ENCODE results near the gene ARHGAP42. TPM values are rescaled to one million over a fixed set of nuclear protein-coding genes. Genes with fewer than 3 reads are reported as not detected.

The ARHGAP42 gene
- total RNA-seq, 2 experiments from 2014 or later, result 0.50 to 0.92 TPM

GRCh38 chr11:100776212-100776896 is 89.3 kb downstream of the ARHGAP42 start:
- POLR2A ChIA-PET, result interaction anchor here (0.7 kb wide), 1 partner anchor 207 kb away, joined by 3 read pairs; no protein-coding TSS in a partner anchor
- no peaks in the 10 kb centered on the region for H3K27me3 Mint-ChIP-seq (ENCODE audit: low read depth)
- H3K4me1 Mint-ChIP-seq (ENCODE audit: low read depth), result no peaks in the 10 kb centered on the region
- ATAC-seq (no peak), DNase-seq (no peak)
- H3K4me3 Mint-ChIP-seq, result no peak overlapping the region
- CTCF ChIA-PET, result no interaction called here
- no peak overlapping the region for H3K27ac Mint-ChIP-seq
- H3K9me3 Mint-ChIP-seq (ENCODE audit: insufficient read depth), result no peaks in the 10 kb centered on the region
- H3K36me3 Mint-ChIP-seq (ENCODE audit: low read depth), result no peaks in the 10 kb centered on the region

- ATAC-seq, result no peak
- H3K4me3 Mint-ChIP-seq, result no peak overlapping the region
- H3K4me1 Mint-ChIP-seq (ENCODE audit: low read depth), result no peaks in the 10 kb centered on the region
- no peaks in the 10 kb centered on the region for H3K36me3 Mint-ChIP-seq (ENCODE audit: low read depth)
- H3K9me3 Mint-ChIP-seq (ENCODE audit: insufficient read depth), result no peaks in the 10 kb centered on the region
- no peaks in the 10 kb centered on the region for H3K27me3 Mint-ChIP-seq (ENCODE audit: low read depth)
- ChIA-PET POLR2A (interaction anchor here (0.7 kb wide), 1 partner anchor 208 kb away, joined by 3 read pairs; no protein-coding TSS in a partner anchor), CTCF (no interaction called here)
- no peak overlapping the region for H3K27ac Mint-ChIP-seq
- no peak for DNase-seq
These were observed 90.0 kb downstream of the ARHGAP42 start for GRCh38 chr11:100777103-100777502.

GRCh38 chr11:100777736-100778135 is 90.6 kb downstream of the ARHGAP42 start:
- H3K36me3 Mint-ChIP-seq (ENCODE audit: low read depth), result no peaks in the 10 kb centered on the region
- POLR2A ChIA-PET, result no interaction called here
- no peak overlapping the region for H3K4me3 Mint-ChIP-seq
- no peaks in the 10 kb centered on the region for H3K27me3 Mint-ChIP-seq (ENCODE audit: low read depth)
- DNase-seq (no peak), ATAC-seq (no peak)
- H3K4me1 Mint-ChIP-seq (ENCODE audit: low read depth), result no peaks in the 10 kb centered on the region
- CTCF ChIA-PET, result no interaction called here
- no peaks in the 10 kb centered on the region for H3K9me3 Mint-ChIP-seq (ENCODE audit: insufficient read depth)
- no peak overlapping the region for H3K27ac Mint-ChIP-seq

- no peak overlapping the region for H3K4me3 Mint-ChIP-seq
- H3K36me3 Mint-ChIP-seq (ENCODE audit: low read depth), result no peaks in the 10 kb centered on the region
- H3K4me1 Mint-ChIP-seq (ENCODE audit: low read depth), result no peaks in the 10 kb centered on the region
- no peaks in the 10 kb centered on the region for H3K27me3 Mint-ChIP-seq (ENCODE audit: low read depth)
- no peak for DNase-seq
- POLR2A ChIA-PET, result no interaction called here
- H3K27ac Mint-ChIP-seq, result no peak overlapping the region
- CTCF ChIA-PET, result no interaction called here
- H3K9me3 Mint-ChIP-seq (ENCODE audit: insufficient read depth), result no peaks in the 10 kb centered on the region
- ATAC-seq, result no peak
These were observed 91.2 kb downstream of the ARHGAP42 start for GRCh38 chr11:100778166-100778785.

GRCh38 chr11:100780470-100780869 is 93.4 kb downstream of the ARHGAP42 start:
- no peak overlapping the region for H3K27ac Mint-ChIP-seq
- ATAC-seq, result no peak
- CTCF ChIA-PET, result no interaction called here

GRCh38 chr11:100785148-100785983 is 98.3 kb downstream of the ARHGAP42 start:
- ChIA-PET CTCF (no interaction called here), POLR2A (no interaction called here)
- Mint-ChIP-seq H3K9me3 (ENCODE audit: insufficient read depth) (no peaks in the 10 kb centered on the region), H3K4me1 (ENCODE audit: low read depth) (no peaks in the 10 kb centered on the region), H3K27ac (no peak overlapping the region), H3K36me3 (ENCODE audit: low read depth) (no peaks in the 10 kb centered on the region), H3K27me3 (ENCODE audit: low read depth) (no peaks in the 10 kb centered on the region), H3K4me3 (no peak overlapping the region)
- ATAC-seq (no peak), DNase-seq (no peak)

More at GRCh38 chr11:100780470-100780869, 93.4 kb downstream of the ARHGAP42 start:
- Mint-ChIP-seq H3K36me3 (ENCODE audit: low read depth) (no peaks in the 10 kb centered on the region), H3K27me3 (ENCODE audit: low read depth) (no peaks in the 10 kb centered on the region), H3K9me3 (ENCODE audit: insufficient read depth) (no peaks in the 10 kb centered on the region), H3K4me1 (ENCODE audit: low read depth) (no peaks in the 10 kb centered on the region), H3K4me3 (no peak overlapping the region)
- POLR2A ChIA-PET, result no interaction called here
- no peak for DNase-seq

- POLR2A ChIA-PET, result no interaction called here
- CTCF ChIA-PET, result no interaction called here
- no peak for DNase-seq
These were observed 101.6 kb downstream of the ARHGAP42 start for GRCh38 chr11:100788561-100789295.

GRCh38 chr11:100789500-100789899 is 102.4 kb downstream of the ARHGAP42 start:
- H3K27me3 Mint-ChIP-seq (ENCODE audit: low read depth), result no peaks in the 10 kb centered on the region
- DNase-seq (no peak), ATAC-seq (no peak)
- no peak overlapping the region for H3K4me3 Mint-ChIP-seq
- CTCF ChIA-PET, result no interaction called here
- no peaks in the 10 kb centered on the region for H3K36me3 Mint-ChIP-seq (ENCODE audit: low read depth)
- no peaks in the 10 kb centered on the region for H3K4me1 Mint-ChIP-seq (ENCODE audit: low read depth)
- POLR2A ChIA-PET, result no interaction called here
- no peaks in the 10 kb centered on the region for H3K9me3 Mint-ChIP-seq (ENCODE audit: insufficient read depth)
- no peak overlapping the region for H3K27ac Mint-ChIP-seq

More at GRCh38 chr11:100788561-100789295, 101.6 kb downstream of the ARHGAP42 start:
- ATAC-seq, result no peak
- no peaks in the 10 kb centered on the region for H3K27me3 Mint-ChIP-seq (ENCODE audit: low read depth)
- H3K4me1 Mint-ChIP-seq (ENCODE audit: low read depth), result no peaks in the 10 kb centered on the region
- no peak overlapping the region for H3K4me3 Mint-ChIP-seq
- no peaks in the 10 kb centered on the region for H3K36me3 Mint-ChIP-seq (ENCODE audit: low read depth)
- no peaks in the 10 kb centered on the region for H3K9me3 Mint-ChIP-seq (ENCODE audit: insufficient read depth)
- no peak overlapping the region for H3K27ac Mint-ChIP-seq

- no peak for ATAC-seq
- H3K9me3 Mint-ChIP-seq (ENCODE audit: insufficient read depth), result no peaks in the 10 kb centered on the region
- H3K27me3 Mint-ChIP-seq (ENCODE audit: low read depth), result no peaks in the 10 kb centered on the region
- no peaks in the 10 kb centered on the region for H3K4me1 Mint-ChIP-seq (ENCODE audit: low read depth)
- ChIA-PET POLR2A (no interaction called here), CTCF (no interaction called here)
- H3K4me3 Mint-ChIP-seq, result no peak overlapping the region
- H3K36me3 Mint-ChIP-seq (ENCODE audit: low read depth), result no peaks in the 10 kb centered on the region
- no peak for DNase-seq
- no peak overlapping the region for H3K27ac Mint-ChIP-seq
These were observed 103.0 kb downstream of the ARHGAP42 start for GRCh38 chr11:100790073-100790472.

- ATAC-seq (no peak), DNase-seq (no peak)
- H3K27ac Mint-ChIP-seq, result no peak overlapping the region
- H3K4me1 Mint-ChIP-seq (ENCODE audit: low read depth), result no peaks in the 10 kb centered on the region
- H3K4me3 Mint-ChIP-seq, result no peak overlapping the region
- CTCF ChIA-PET, result no interaction called here
- no peaks in the 10 kb centered on the region for H3K9me3 Mint-ChIP-seq (ENCODE audit: insufficient read depth)
- POLR2A ChIA-PET, result no interaction called here
- no peaks in the 10 kb centered on the region for H3K27me3 Mint-ChIP-seq (ENCODE audit: low read depth)
- no peaks in the 10 kb centered on the region for H3K36me3 Mint-ChIP-seq (ENCODE audit: low read depth)
These were observed 104.0 kb downstream of the ARHGAP42 start for GRCh38 chr11:100791103-100791502.

GRCh38 chr11:100791860-100792259 is 104.8 kb downstream of the ARHGAP42 start:
- DNase-seq, result no peak
- H3K4me1 Mint-ChIP-seq (ENCODE audit: low read depth), result no peaks in the 10 kb centered on the region
- no peaks in the 10 kb centered on the region for H3K9me3 Mint-ChIP-seq (ENCODE audit: insufficient read depth)
- H3K27ac Mint-ChIP-seq, result no peak overlapping the region
- ATAC-seq, result no peak
- CTCF ChIA-PET, result no interaction called here
- H3K4me3 Mint-ChIP-seq, result no peak overlapping the region
- H3K27me3 Mint-ChIP-seq (ENCODE audit: low read depth), result no peaks in the 10 kb centered on the region
- H3K36me3 Mint-ChIP-seq (ENCODE audit: low read depth), result no peaks in the 10 kb centered on the region
- POLR2A ChIA-PET, result no interaction called here

- H3K4me1 Mint-ChIP-seq (ENCODE audit: low read depth), result no peaks in the 10 kb centered on the region
- no peak for DNase-seq
- CTCF ChIA-PET, result no interaction called here
These were observed 106.4 kb downstream of the ARHGAP42 start for GRCh38 chr11:100793525-100793924.

More at GRCh38 chr11:100793525-100793924, 106.4 kb downstream of the ARHGAP42 start:
- no peak overlapping the region for H3K4me3 Mint-ChIP-seq
- no peak overlapping the region for H3K27ac Mint-ChIP-seq
- POLR2A ChIA-PET, result no interaction called here
- H3K27me3 Mint-ChIP-seq (ENCODE audit: low read depth), result no peaks in the 10 kb centered on the region
- H3K9me3 Mint-ChIP-seq (ENCODE audit: insufficient read depth), result no peaks in the 10 kb centered on the region
- ATAC-seq, result no peak
- no peaks in the 10 kb centered on the region for H3K36me3 Mint-ChIP-seq (ENCODE audit: low read depth)

All from activated CD8-positive, alpha-beta T cell treated with anti-CD3 and anti-CD28 coated beads, Interleukin-2, amount 10 ng/mL, durations not matched to agents 7 days and 5 days (primary cell).